ENCODE results near the gene AAK1. TPM values are rescaled to one million over a fixed set of nuclear protein-coding genes. Genes with fewer than 3 reads are reported as not detected.
"Not testable (repeated sequence)": the region's sequence is repeated elsewhere in the genome, so short reads cannot be mapped to it uniquely, and the experiment has no call there.

AAK1 gene
- total and polyA plus RNA-seq, 12 donors: 26.2 to 106 (median 68.5) TPM

DNA sequence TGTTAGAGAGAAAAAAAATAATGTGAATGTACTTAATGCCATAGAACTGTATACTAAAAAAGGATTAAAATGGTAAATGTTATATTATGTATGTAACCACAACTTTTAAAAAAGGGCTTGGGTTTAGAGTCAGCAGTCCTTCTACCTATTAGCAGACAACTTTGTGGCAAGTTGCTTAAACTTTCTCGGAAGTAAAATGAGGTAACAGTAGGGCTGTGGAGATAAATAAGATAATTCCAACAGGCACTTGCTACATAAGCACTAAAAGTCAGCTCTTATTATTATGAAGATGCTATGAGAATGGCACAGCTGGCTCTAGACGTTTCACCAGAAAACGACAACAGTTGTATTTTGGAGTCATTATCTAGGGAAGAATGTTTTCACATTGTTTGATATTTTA is 31.3 kb downstream of the AAK1 start:
- no peak for DNase-seq
- WGBS, 4 donors: 88 to 93% (median 92%) methylated on average over 3 of the region's 3 CpGs
- no peak for TF ChIP-seq POLR2A (IDR thresholded peaks at IDR 0.05)
- TF ChIP-seq CTCF (IDR thresholded peaks at IDR 0.05): no peak
- Histone ChIP-seq H3K27me3 (no peaks in the 10 kb centered on the region), H3K27ac (no peak overlapping the region), H3K9me3 (replicated peaks in 1 of 3) (no peaks in the 10 kb centered on the region), H3K4me1 (replicated peaks in 1 of 2) (peaks cover 7 to 24% of the 10 kb centered on the region in 2 donors), H3K36me3 (replicated peaks in 1 of 2) (no peaks in the 10 kb centered on the region), H3K4me3 (no peak overlapping the region)
- intact Hi-C loops (cut with DNase I): no loop called here

DNA sequence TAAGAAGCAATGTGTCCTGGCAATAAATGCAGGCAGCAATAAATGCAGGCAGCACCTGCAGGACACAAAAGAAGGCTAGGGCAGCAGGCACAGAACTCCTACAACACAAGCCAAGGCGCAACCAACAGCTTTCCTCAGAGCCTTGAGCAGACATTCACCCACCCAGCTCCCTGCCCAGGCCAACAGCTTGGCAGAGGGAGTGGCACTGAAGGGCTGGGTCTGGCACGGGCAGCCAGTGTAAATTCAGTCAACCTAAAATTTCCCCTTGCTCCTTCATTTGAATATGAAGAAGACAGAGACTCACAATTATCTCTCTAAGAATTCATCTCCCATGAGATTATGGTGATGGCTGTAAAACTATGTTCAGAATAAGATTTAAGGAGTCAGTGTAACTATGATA is 35.4 kb downstream of the AAK1 start:
- no peak overlapping the region for H3K4me3 ChIP-seq
- no peak overlapping the region for H3K27ac ChIP-seq
- 70 to 95% (median 85%) methylated on average over 2 of the region's 2 CpGs for WGBS, 4 donors
- H3K36me3 ChIP-seq (replicated peaks in 1 of 2): no peaks in the 10 kb centered on the region
- no peaks in the 10 kb centered on the region for H3K9me3 ChIP-seq (replicated peaks in 1 of 3)
- TF ChIP-seq POLR2A (IDR thresholded peaks at IDR 0.05) (no peak), CTCF (IDR thresholded peaks at IDR 0.05) (no peak)
- peaks cover 5 to 29% of the 10 kb centered on the region in 2 donors for H3K4me1 ChIP-seq (replicated peaks in 1 of 2)
- H3K27me3 ChIP-seq: no peaks in the 10 kb centered on the region
- no peak for DNase-seq
- intact Hi-C loops (cut with DNase I): no loop called here

DNA sequence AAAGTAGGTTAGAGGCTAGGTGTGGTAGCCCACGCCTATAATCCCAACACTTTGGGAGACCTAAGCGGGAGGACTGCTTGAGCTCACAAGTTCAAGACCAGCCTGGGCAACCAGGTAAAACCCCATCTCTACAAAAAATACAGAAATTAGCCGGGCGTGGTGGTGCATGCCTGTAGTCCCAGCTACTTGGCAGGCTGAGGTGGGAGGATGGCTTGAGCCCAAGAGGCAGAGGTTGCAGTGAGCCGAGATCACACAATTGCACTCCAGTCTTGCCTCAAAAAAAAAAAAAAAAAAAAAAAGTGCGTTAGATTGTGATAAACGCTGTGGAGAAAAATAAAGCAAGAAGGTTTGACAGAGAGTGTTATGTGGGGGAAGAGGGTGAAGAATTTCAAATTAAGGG is 36.8 kb downstream of the AAK1 start:
- intact Hi-C loops (cut with DNase I); H3K27me3 ChIP-seq; H3K4me3 ChIP-seq; H3K9me3 ChIP-seq (replicated peaks in 1 of 3); H3K27ac ChIP-seq; DNase-seq; H3K36me3 ChIP-seq (replicated peaks in 1 of 2): not testable (repeated sequence)
- H3K4me1 ChIP-seq (replicated peaks in 1 of 2): peaks cover 5 to 39% of the 10 kb centered on the region in 2 donors
- WGBS, 4 donors: 83 to 93% (median 92%) methylated on average over 7 of the region's 7 CpGs

GRCh38 chr2:69605284-69605683 is 38.3 kb downstream of the AAK1 start:
- H3K4me1 ChIP-seq (replicated peaks in 1 of 2): peaks cover 8 to 52% of the 10 kb centered on the region in 2 donors
- H3K4me3 ChIP-seq: no peak overlapping the region
- H3K27ac ChIP-seq: peak overlapping the region in 2 of 5 donors; percentile 51 to 62
- 78 to 92% (median 89%) methylated on average over 4 of the region's 4 CpGs for WGBS, 4 donors
- no peaks in the 10 kb centered on the region for H3K9me3 ChIP-seq (replicated peaks in 1 of 3)
- DNase-seq: no peak
- TF ChIP-seq CTCF (IDR thresholded peaks at IDR 0.05) (no peak), POLR2A (IDR thresholded peaks at IDR 0.05) (no peak)
- no peaks in the 10 kb centered on the region for H3K27me3 ChIP-seq
- intact Hi-C loops (cut with DNase I): no loop called here
- no peaks in the 10 kb centered on the region for H3K36me3 ChIP-seq (replicated peaks in 1 of 2)

GRCh38 chr2:69604836-69605235 is 38.7 kb downstream of the AAK1 start:
- no peak overlapping the region for H3K4me3 ChIP-seq
- DNase-seq: no peak
- TF ChIP-seq POLR2A (IDR thresholded peaks at IDR 0.05) (no peak), CTCF (IDR thresholded peaks at IDR 0.05) (no peak)
- H3K27ac ChIP-seq: peak overlapping the region in 2 of 5 donors; percentile 51 to 62
- H3K9me3 ChIP-seq (replicated peaks in 1 of 3): no peaks in the 10 kb centered on the region
- no peaks in the 10 kb centered on the region for H3K36me3 ChIP-seq (replicated peaks in 1 of 2)
- no peaks in the 10 kb centered on the region for H3K27me3 ChIP-seq
- H3K4me1 ChIP-seq (replicated peaks in 1 of 2): peaks cover 8 to 52% of the 10 kb centered on the region in 2 donors
- WGBS, 4 donors: 72 to 89% (median 73%) methylated on average over 1 of the region's 1 CpG
- intact Hi-C loops (cut with DNase I): no loop called here

Measured in adrenal gland (tissue), 12 donors.